SIG-M5 (cell line): ENCODE data around the gene RGS9.
"Not testable (repeated sequence)": the region's sequence is repeated elsewhere in the genome, so short reads cannot be mapped to it uniquely, and the experiment has no call there.

ENCODE experiments used
- DNase-seq: peaks from one replicate; lab custom pipeline; 2025; lab: John Stamatoyannopoulos, UW

The RGS9 gene

GRCh38 chr17:65183736-65184135 is 46.6 kb downstream of the RGS9 start:
- DNase-seq = no peak

GRCh38 chr17:65184235-65184959 is 47.2 kb downstream of the RGS9 start:
- no peak for DNase-seq

- DNase-seq = no peak
These were observed 47.9 kb downstream of the RGS9 start for GRCh38 chr17:65185062-65185461.

GRCh38 chr17:65185668-65186382 is 48.7 kb downstream of the RGS9 start:
- DNase-seq = no peak

- DNase-seq = no peak
These were observed 53.4 kb downstream of the RGS9 start for GRCh38 chr17:65190467-65191097.

GRCh38 chr17:65191811-65192740 is 54.9 kb downstream of the RGS9 start:
- DNase-seq = no peak

- no peak for DNase-seq
These were observed 56.1 kb downstream of the RGS9 start for GRCh38 chr17:65193305-65193704.

GRCh38 chr17:65193716-65194293 is 56.6 kb downstream of the RGS9 start:
- DNase-seq = no peak

GRCh38 chr17:65194670-65195334 is 57.6 kb downstream of the RGS9 start:
- DNase-seq = no peak

- no peak for DNase-seq
These were observed 58.5 kb downstream of the RGS9 start for GRCh38 chr17:65195716-65196115.

- no peak for DNase-seq
These were observed 59.4 kb downstream of the RGS9 start for GRCh38 chr17:65196617-65197016.

GRCh38 chr17:65197201-65197600 is 60.0 kb downstream of the RGS9 start:
- DNase-seq = no peak

GRCh38 chr17:65198653-65199382 is 61.6 kb downstream of the RGS9 start:
- no peak for DNase-seq

- no peak for DNase-seq
These were observed 64.2 kb downstream of the RGS9 start for GRCh38 chr17:65201331-65201730.

GRCh38 chr17:65202844-65203571 is 65.8 kb downstream of the RGS9 start:
- DNase-seq = no peak

GRCh38 chr17:65204001-65204400 is 66.8 kb downstream of the RGS9 start:
- DNase-seq = no peak

- DNase-seq = no peak
These were observed 68.5 kb downstream of the RGS9 start for GRCh38 chr17:65205655-65206054.

- not testable (repeated sequence) for DNase-seq
These were observed 70.3 kb downstream of the RGS9 start for GRCh38 chr17:65207448-65207847.

GRCh38 chr17:65208717-65209116 is 71.5 kb downstream of the RGS9 start:
- no peak for DNase-seq

GRCh38 chr17:65218261-65218660 is 81.1 kb downstream of the RGS9 start:
- no peak for DNase-seq
